ENCODE results near the gene PANX1. TPM values are rescaled to one million over a fixed set of nuclear protein-coding genes. Genes with fewer than 3 reads are reported as not detected.

Gene PANX1
- total RNA-seq, 4 donors from 2014 or later: 9.0 to 20.1 (median 11.3) TPM

- WGBS, 2 donors (ENCODE audit: low coverage in 1 of 2): 93% methylated on average over 3 of the region's 3 CpGs; no CpG with 5 or more reads in 1 of the 2 donors
- H3K9me3 ChIP-seq: no peaks in the 10 kb centered on the region
- in situ Hi-C loops (cut with MboI; ENCODE audit: low pct_ligation_motif_present in 1 of 4, low pct_unique_long_range_greater_than_20kb in 1 of 4, low sequenced_read_pairs in 3 of 4) (no loop called here), intact Hi-C loops (cut with DNase I; ENCODE audit: low total_unique reads) (no loop called here)
- no peak overlapping the region for H3K27ac ChIP-seq
- H3K36me3 ChIP-seq: no peaks in the 10 kb centered on the region
- no peak for TF ChIP-seq CTCF (IDR thresholded peaks at IDR 0.05)
- no peak for TF ChIP-seq POLR2AphosphoS5 (IDR thresholded peaks at IDR 0.05)
- no peak for TF ChIP-seq POLR2A (IDR thresholded peaks at IDR 0.05)
- no peak for TF ChIP-seq EP300 (IDR thresholded peaks at IDR 0.05; ENCODE audit: low read depth)
- H3K27me3 ChIP-seq: no peaks in the 10 kb centered on the region
- no peak for DNase-seq
- H3K4me1 ChIP-seq: peaks cover 2 to 39% (median 14%) of the 10 kb centered on the region in 4 donors
- no peak overlapping the region for H3K4me3 ChIP-seq
These were observed 15.6 kb downstream of the PANX1 start for GRCh38 chr11:94144216-94144615.

DNA sequence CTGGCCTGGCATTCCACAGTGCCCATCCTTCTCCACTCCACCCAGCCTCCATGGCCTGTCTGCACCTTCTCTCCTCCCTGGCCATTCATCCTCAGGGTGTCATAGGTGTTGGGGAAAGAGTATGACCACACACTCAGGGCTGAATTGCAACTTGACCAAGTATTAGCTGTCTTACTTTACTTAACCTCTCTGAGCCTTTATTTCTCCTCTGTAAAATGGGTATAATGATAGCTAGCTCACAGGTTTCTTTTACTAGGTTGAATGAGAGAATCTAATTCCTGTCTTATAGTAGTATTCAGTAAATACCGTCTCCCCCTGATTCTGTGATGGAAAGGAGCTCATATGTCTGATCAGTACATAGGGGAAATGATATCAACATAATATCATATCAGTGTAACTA, 16.0 kb downstream of the PANX1 start:
- no peak for DNase-seq
- peaks cover 6 to 39% (median 13%) of the 10 kb centered on the region in 4 donors for H3K4me1 ChIP-seq
- H3K36me3 ChIP-seq: no peaks in the 10 kb centered on the region
- no peak overlapping the region for H3K4me3 ChIP-seq
- in situ Hi-C loops (cut with MboI; ENCODE audit: low pct_ligation_motif_present in 1 of 4, low pct_unique_long_range_greater_than_20kb in 1 of 4, low sequenced_read_pairs in 3 of 4): no loop called here
- no peak for TF ChIP-seq POLR2A (IDR thresholded peaks at IDR 0.05)
- no peak for TF ChIP-seq EP300 (IDR thresholded peaks at IDR 0.05; ENCODE audit: low read depth)
- no peak for TF ChIP-seq POLR2AphosphoS5 (IDR thresholded peaks at IDR 0.05)
- TF ChIP-seq CTCF (IDR thresholded peaks at IDR 0.05): no peak
- WGBS, 2 donors (ENCODE audit: low coverage in 1 of 2): 96 to 100% methylated on average over 1 of the region's 1 CpG
- H3K9me3 ChIP-seq: no peaks in the 10 kb centered on the region
- H3K27me3 ChIP-seq: no peaks in the 10 kb centered on the region
- intact Hi-C loops (cut with DNase I; ENCODE audit: low total_unique reads): no loop called here
- no peak overlapping the region for H3K27ac ChIP-seq

DNA sequence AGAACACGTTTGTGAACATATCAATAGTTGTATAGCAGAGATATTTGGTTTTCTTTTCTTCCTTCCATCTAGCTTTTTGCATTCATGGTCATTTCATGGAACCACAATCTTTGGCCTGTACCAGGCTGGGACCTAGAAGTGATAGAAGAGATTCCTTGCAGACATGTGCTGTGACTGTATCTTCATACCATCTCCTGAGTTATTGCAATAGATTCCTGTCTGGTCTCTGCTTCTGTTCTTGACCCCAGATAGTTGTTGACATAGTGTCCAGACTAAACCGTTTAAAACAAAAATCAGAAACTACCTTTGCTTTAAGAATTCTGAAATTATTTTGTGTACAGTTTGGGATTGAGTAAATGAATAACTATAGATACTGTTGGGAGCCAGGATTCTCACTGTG, 16.8 kb downstream of the PANX1 start:
- peaks cover 2 to 39% (median 10%) of the 10 kb centered on the region in 4 donors for H3K4me1 ChIP-seq
- no peak for TF ChIP-seq POLR2A (IDR thresholded peaks at IDR 0.05)
- TF ChIP-seq EP300 (IDR thresholded peaks at IDR 0.05; ENCODE audit: low read depth): no peak
- no peak for TF ChIP-seq CTCF (IDR thresholded peaks at IDR 0.05)
- no peak for TF ChIP-seq POLR2AphosphoS5 (IDR thresholded peaks at IDR 0.05)
- DNase-seq: no peak
- H3K9me3 ChIP-seq: no peaks in the 10 kb centered on the region
- H3K36me3 ChIP-seq: no peaks in the 10 kb centered on the region
- intact Hi-C loops (cut with DNase I; ENCODE audit: low total_unique reads) (no loop called here), in situ Hi-C loops (cut with MboI; ENCODE audit: low pct_ligation_motif_present in 1 of 4, low pct_unique_long_range_greater_than_20kb in 1 of 4, low sequenced_read_pairs in 3 of 4) (no loop called here)
- no peak overlapping the region for H3K4me3 ChIP-seq
- 73 to 80% methylated on average over 2 of the region's 2 CpGs for WGBS, 2 donors (ENCODE audit: low coverage in 1 of 2)
- H3K27me3 ChIP-seq: no peaks in the 10 kb centered on the region
- H3K27ac ChIP-seq: no peak overlapping the region

DNA sequence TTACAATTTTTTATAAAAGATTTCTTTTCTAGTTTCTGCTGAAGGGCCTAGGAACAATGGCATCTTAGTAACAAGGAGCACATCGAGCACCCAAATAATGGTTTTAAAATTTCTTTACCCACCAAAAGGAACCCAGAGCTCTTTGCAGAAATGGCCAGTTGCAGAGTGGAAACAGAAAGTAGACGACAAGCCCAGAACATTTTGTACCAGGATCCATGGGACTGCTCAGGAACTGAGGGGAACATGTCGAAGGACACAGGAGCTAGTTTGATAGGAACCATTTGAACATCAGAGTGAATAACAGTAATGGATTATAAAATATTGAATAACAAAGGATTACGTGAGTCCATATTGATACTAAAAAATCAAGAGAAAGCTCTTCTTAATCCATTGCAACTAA, 17.3 kb downstream of the PANX1 start:
- intact Hi-C loops (cut with DNase I; ENCODE audit: low total_unique reads) (no loop called here), in situ Hi-C loops (cut with MboI; ENCODE audit: low pct_ligation_motif_present in 1 of 4, low pct_unique_long_range_greater_than_20kb in 1 of 4, low sequenced_read_pairs in 3 of 4) (no loop called here)
- WGBS, 2 donors (ENCODE audit: low coverage in 1 of 2): 81 to 84% methylated on average over 3 to 4 of the region's 4 CpGs
- Histone ChIP-seq H3K36me3 (no peaks in the 10 kb centered on the region), H3K4me1 (peaks cover 4 to 41% (median 12%) of the 10 kb centered on the region in 4 donors), H3K9me3 (no peaks in the 10 kb centered on the region), H3K4me3 (no peak overlapping the region), H3K27me3 (no peaks in the 10 kb centered on the region), H3K27ac (no peak overlapping the region)
- TF ChIP-seq POLR2AphosphoS5 (IDR thresholded peaks at IDR 0.05): no peak
- TF ChIP-seq CTCF (IDR thresholded peaks at IDR 0.05): no peak
- no peak for TF ChIP-seq EP300 (IDR thresholded peaks at IDR 0.05; ENCODE audit: low read depth)
- TF ChIP-seq POLR2A (IDR thresholded peaks at IDR 0.05): no peak
- DNase-seq: no peak

All from transverse colon (tissue), 4 donors.